Measurements from ENCODE around the gene HAO2. TPM values are rescaled to one million over a fixed set of nuclear protein-coding genes. Genes with fewer than 3 reads are reported as not detected.

HAO2 gene
- total RNA-seq, 1 experiment from 2014 or later, result not detected

Other genes starting within 250 kb of the HAO2 start
- 6.6 TPM for gene WARS2, start 228.1 kb upstream of the HAO2 start, total RNA-seq (2021; ENCODE audit: unreplicated experiment)
- 1.2 TPM for gene HSD3B2, start 46.4 kb downstream of the HAO2 start, total RNA-seq (2021; ENCODE audit: unreplicated experiment)
- not detected for gene HSD3B1, start 138.4 kb downstream of the HAO2 start, total RNA-seq (2021; ENCODE audit: unreplicated experiment)